Keratinocyte (primary cell): ENCODE results near the gene NBPF1. TPM values are rescaled to one million over a fixed set of nuclear protein-coding genes. Genes with fewer than 3 reads are reported as not detected.

Experiments used
- polyA plus RNA-seq, 5 experiments: library from polyadenylated mRNA; depleted of rRNA in 3 of 5; stranded (reverse) in 3 of 5; stranded (forward) in 1 of 5; unstranded in 1 of 5; fragments of >200 nt; gene quantifications; 1 replicate in 1 of 5; 2 replicates in 3 of 5; 3 replicates in 1 of 5; pipeline versions ENCODE4 v1.2.1 to v1.2.3, GENCODE V29; 2011 to 2012; ENCODE audit warnings: missing spikeins in 2 of 5, low read depth in 1 of 5, low replicate concordance in 1 of 5
- small RNA-seq, 3 experiments: library from RNA; depleted of rRNA; stranded (forward); fragments of <200 nt; gene quantifications; one replicate each; pipeline ENCODE3, GENCODE V24; 2012; ENCODE audit warnings: low read depth in 3 of 3, low replicate concordance in 1 of 3; ENCODE audit not compliant: insufficient read length in 3 of 3

Gene NBPF1
- polyA plus RNA-seq, 1 donor (not counting 4 experiments of a cell fraction or from before 2014, with no cell fraction given) = 16.4 TPM

Small RNA genes within 50 kb of the gene (small RNA-seq; reads per million reads assigned to genes)
- gene RNU1-1 (0 reads per million in 3 experiments), gene RNU1-6P (0 reads per million in 3 experiments)

Other genes starting within 250 kb of the NBPF1 start
- 68.7 to 106 TPM (median 74.1 TPM) in 3 replicates for gene SZRD1, start 246.3 kb downstream of the NBPF1 start, polyA plus RNA-seq
- 0.04 TPM in 1 of 3 replicates, not detected in the others for gene SPATA21, start 176.1 kb downstream of the NBPF1 start, polyA plus RNA-seq
- gene NECAP2, start 172.8 kb downstream of the NBPF1 start, polyA plus RNA-seq = 75.7 to 90.2 TPM (median 84.9 TPM) in 3 replicates
- 66.0 to 67.0 TPM in 2 of 3 replicates, not detected in the other for gene RNU1-1, start 99.3 kb downstream of the NBPF1 start, polyA plus RNA-seq
- 66.0 to 67.0 TPM in 2 of 3 replicates, not detected in the other for gene RNU1-3, start 53.4 kb upstream of the NBPF1 start, polyA plus RNA-seq
- 66.0 to 67.0 TPM in 2 of 3 replicates, not detected in the other for gene RNU1-4, start 127.0 kb upstream of the NBPF1 start, polyA plus RNA-seq